Measurements from ENCODE around the gene KCNN3.

The KCNN3 gene

GRCh38 chr1:154859151-154859785, 10.8 kb downstream of the KCNN3 start:
- DNase-seq (ENCODE audit: low spot score) = no peak
- TF ChIP-seq CTCF (IDR thresholded peaks at IDR 0.05; ENCODE audit: extremely low read depth, missing control alignments) = no peak

GRCh38 chr1:154857441-154858215, 12.5 kb downstream of the KCNN3 start:
- DNase-seq (ENCODE audit: low spot score) = no peak
- no peak for TF ChIP-seq CTCF (IDR thresholded peaks at IDR 0.05; ENCODE audit: extremely low read depth, missing control alignments)

- no peak for DNase-seq (ENCODE audit: low spot score)
- no peak for TF ChIP-seq CTCF (IDR thresholded peaks at IDR 0.05; ENCODE audit: extremely low read depth, missing control alignments)
These were observed 13.1 kb downstream of the KCNN3 start for GRCh38 chr1:154857022-154857421.

- no peak for TF ChIP-seq CTCF (IDR thresholded peaks at IDR 0.05; ENCODE audit: extremely low read depth, missing control alignments)
- no peak for DNase-seq (ENCODE audit: low spot score)
These were observed 13.5 kb downstream of the KCNN3 start for GRCh38 chr1:154856544-154856943.

- DNase-seq (ENCODE audit: low spot score) = no peak
- no peak for TF ChIP-seq CTCF (IDR thresholded peaks at IDR 0.05; ENCODE audit: extremely low read depth, missing control alignments)
These were observed 14.0 kb downstream of the KCNN3 start for GRCh38 chr1:154856049-154856448.

GRCh38 chr1:154855186-154855851, 14.8 kb downstream of the KCNN3 start:
- TF ChIP-seq CTCF (IDR thresholded peaks at IDR 0.05; ENCODE audit: extremely low read depth, missing control alignments) = no peak
- DNase-seq (ENCODE audit: low spot score) = no peak

GRCh38 chr1:154852845-154853244, 17.2 kb downstream of the KCNN3 start:
- DNase-seq (ENCODE audit: low spot score) = no peak
- TF ChIP-seq CTCF (IDR thresholded peaks at IDR 0.05; ENCODE audit: extremely low read depth, missing control alignments) = no peak
